Measurements from ENCODE around the gene DGKD.

The DGKD gene

GRCh38 chr2:233346930-233347329 is 7.4 kb upstream of the DGKD start:
- Histone ChIP-seq H3K9me2 (replicated peaks; ENCODE audit: insufficient read depth, low read length) (no peaks in the 10 kb centered on the region), H3K4me3 (ENCODE audit: low read length) (no peak overlapping the region), H3K4me2 (ENCODE audit: low read depth, low read length) (no peak overlapping the region), H3K27me3 (replicated peaks; ENCODE audit: insufficient read depth, low read length) (no peaks in the 10 kb centered on the region), H3K9ac (ENCODE audit: low read length) (no peak overlapping the region), H3F3A (ENCODE audit: insufficient read depth, low read length) (peaks cover 3% of the 10 kb centered on the region; the same call in 1 of the 2 replicates), H2AFZ (ENCODE audit: low read length) (no peak overlapping the region), H3K79me2 (ENCODE audit: low read length) (no peaks in the 10 kb centered on the region), H3K4me1 (ENCODE audit: low read length) (peaks cover 21% of the 10 kb centered on the region), H4K20me1 (ENCODE audit: insufficient read depth, low read length) (no peaks in the 10 kb centered on the region), H3K36me3 (replicated peaks; ENCODE audit: insufficient read depth, low read length) (no peaks in the 10 kb centered on the region), H3K27ac (ENCODE audit: low read length) (no peak overlapping the region), H3K9me3 (replicated peaks; ENCODE audit: insufficient read depth, low read length) (no peaks in the 10 kb centered on the region)
- DNase-seq = no peak
- TF ChIP-seq, protein P1, sequence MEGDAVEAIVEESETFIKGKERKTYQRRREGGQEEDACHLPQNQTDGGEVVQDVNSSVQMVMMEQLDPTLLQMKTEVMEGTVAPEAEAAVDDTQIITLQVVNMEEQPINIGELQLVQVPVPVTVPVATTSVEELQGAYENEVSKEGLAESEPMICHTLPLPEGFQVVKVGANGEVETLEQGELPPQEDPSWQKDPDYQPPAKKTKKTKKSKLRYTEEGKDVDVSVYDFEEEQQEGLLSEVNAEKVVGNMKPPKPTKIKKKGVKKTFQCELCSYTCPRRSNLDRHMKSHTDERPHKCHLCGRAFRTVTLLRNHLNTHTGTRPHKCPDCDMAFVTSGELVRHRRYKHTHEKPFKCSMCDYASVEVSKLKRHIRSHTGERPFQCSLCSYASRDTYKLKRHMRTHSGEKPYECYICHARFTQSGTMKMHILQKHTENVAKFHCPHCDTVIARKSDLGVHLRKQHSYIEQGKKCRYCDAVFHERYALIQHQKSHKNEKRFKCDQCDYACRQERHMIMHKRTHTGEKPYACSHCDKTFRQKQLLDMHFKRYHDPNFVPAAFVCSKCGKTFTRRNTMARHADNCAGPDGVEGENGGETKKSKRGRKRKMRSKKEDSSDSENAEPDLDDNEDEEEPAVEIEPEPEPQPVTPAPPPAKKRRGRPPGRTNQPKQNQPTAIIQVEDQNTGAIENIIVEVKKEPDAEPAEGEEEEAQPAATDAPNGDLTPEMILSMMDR (IDR thresholded peaks at IDR 0.05; ENCODE audit: low read length) = no peak
- no peak for TF ChIP-seq EZH2phosphoT487 (IDR thresholded peaks at IDR 0.05; ENCODE audit: low read length)
- TF ChIP-seq EZH2 (optimal IDR thresholded peaks at IDR 0.05; ENCODE audit: low read depth, low read length) = no peak

- TF ChIP-seq, protein P1 (IDR thresholded peaks at IDR 0.05; ENCODE audit: low read length) = no peak
- TF ChIP-seq EZH2phosphoT487 (IDR thresholded peaks at IDR 0.05; ENCODE audit: low read length) (no peak), EZH2 (optimal IDR thresholded peaks at IDR 0.05; ENCODE audit: low read depth, low read length) (no peak)
- peak overlapping the region; percentile 11; the same call in 1 of the 2 replicates for H3K9ac ChIP-seq (ENCODE audit: low read length)
- H3K79me2 ChIP-seq (ENCODE audit: low read length) = no peaks in the 10 kb centered on the region
- H3K4me2 ChIP-seq (ENCODE audit: low read depth, low read length) = peak overlapping the region; percentile 43
- DNase-seq = peak; percentile 86
- peak overlapping the region; percentile 78 for H2AFZ ChIP-seq (ENCODE audit: low read length)
- no peaks in the 10 kb centered on the region for H4K20me1 ChIP-seq (ENCODE audit: insufficient read depth, low read length)
- no peaks in the 10 kb centered on the region for H3K27me3 ChIP-seq (replicated peaks; ENCODE audit: insufficient read depth, low read length)
- no peak overlapping the region for H3K4me3 ChIP-seq (ENCODE audit: low read length)
- H3K27ac ChIP-seq (ENCODE audit: low read length) = peak overlapping the region; percentile 72
- peaks cover 32% of the 10 kb centered on the region for H3K4me1 ChIP-seq (ENCODE audit: low read length)
- no peaks in the 10 kb centered on the region for H3K36me3 ChIP-seq (replicated peaks; ENCODE audit: insufficient read depth, low read length)
- no peaks in the 10 kb centered on the region for H3K9me3 ChIP-seq (replicated peaks; ENCODE audit: insufficient read depth, low read length)
- H3F3A ChIP-seq (ENCODE audit: insufficient read depth, low read length) = peaks cover 9% of the 10 kb centered on the region
- no peaks in the 10 kb centered on the region for H3K9me2 ChIP-seq (replicated peaks; ENCODE audit: insufficient read depth, low read length)
Measured at GRCh38 chr2:233349005-233349998, 5.0 kb upstream of the DGKD start.

DNA sequence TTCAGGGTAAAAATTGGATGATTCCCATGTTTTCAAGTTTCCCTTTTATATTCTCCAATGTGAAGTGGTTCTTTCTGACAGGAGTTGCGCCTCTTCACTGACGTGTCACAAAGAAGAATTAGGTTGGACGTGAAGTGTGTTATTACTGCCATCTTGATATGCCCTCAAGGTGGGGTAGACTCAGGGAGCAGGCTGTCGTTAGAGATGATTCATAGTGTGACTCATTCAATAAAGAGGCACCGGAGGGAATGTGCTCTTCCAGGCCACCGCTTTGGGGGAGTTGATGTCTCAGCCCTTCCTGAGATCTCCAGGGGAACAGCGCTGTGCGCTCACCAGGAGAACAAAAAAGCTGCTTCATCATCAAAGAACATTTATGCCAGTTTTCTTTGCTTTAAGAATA is 3.6 kb upstream of the DGKD start:
- Histone ChIP-seq H3K4me1 (ENCODE audit: low read length) (peaks cover 35% of the 10 kb centered on the region), H3K9me2 (replicated peaks; ENCODE audit: insufficient read depth, low read length) (no peaks in the 10 kb centered on the region), H3F3A (ENCODE audit: insufficient read depth, low read length) (peaks cover 9% of the 10 kb centered on the region), H3K36me3 (replicated peaks; ENCODE audit: insufficient read depth, low read length) (no peaks in the 10 kb centered on the region), H3K9me3 (replicated peaks; ENCODE audit: insufficient read depth, low read length) (no peaks in the 10 kb centered on the region), H3K79me2 (ENCODE audit: low read length) (peaks cover 9% of the 10 kb centered on the region), H3K4me3 (ENCODE audit: low read length) (no peak overlapping the region), H3K9ac (ENCODE audit: low read length) (no peak overlapping the region), H3K27me3 (replicated peaks; ENCODE audit: insufficient read depth, low read length) (no peaks in the 10 kb centered on the region), H4K20me1 (ENCODE audit: insufficient read depth, low read length) (no peaks in the 10 kb centered on the region), H3K4me2 (ENCODE audit: low read depth, low read length) (no peak overlapping the region), H3K27ac (ENCODE audit: low read length) (no peak overlapping the region), H2AFZ (ENCODE audit: low read length) (no peak overlapping the region)
- TF ChIP-seq, protein P1 (IDR thresholded peaks at IDR 0.05; ENCODE audit: low read length) = no peak
- no peak for TF ChIP-seq EZH2phosphoT487 (IDR thresholded peaks at IDR 0.05; ENCODE audit: low read length)
- TF ChIP-seq EZH2 (optimal IDR thresholded peaks at IDR 0.05; ENCODE audit: low read depth, low read length) = no peak
- no peak for DNase-seq

Measured in MM.1S (cell line).